Activated naive CD4-positive, alpha-beta T cell (primary cell): ENCODE results near the gene VEGFB.

Source experiments
- DNase-seq, 4 experiments: peaks; one replicate each; lab custom pipeline; 2025; lab: John Stamatoyannopoulos, UW

The VEGFB gene, protein sequence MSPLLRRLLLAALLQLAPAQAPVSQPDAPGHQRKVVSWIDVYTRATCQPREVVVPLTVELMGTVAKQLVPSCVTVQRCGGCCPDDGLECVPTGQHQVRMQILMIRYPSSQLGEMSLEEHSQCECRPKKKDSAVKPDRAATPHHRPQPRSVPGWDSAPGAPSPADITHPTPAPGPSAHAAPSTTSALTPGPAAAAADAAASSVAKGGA

DNA sequence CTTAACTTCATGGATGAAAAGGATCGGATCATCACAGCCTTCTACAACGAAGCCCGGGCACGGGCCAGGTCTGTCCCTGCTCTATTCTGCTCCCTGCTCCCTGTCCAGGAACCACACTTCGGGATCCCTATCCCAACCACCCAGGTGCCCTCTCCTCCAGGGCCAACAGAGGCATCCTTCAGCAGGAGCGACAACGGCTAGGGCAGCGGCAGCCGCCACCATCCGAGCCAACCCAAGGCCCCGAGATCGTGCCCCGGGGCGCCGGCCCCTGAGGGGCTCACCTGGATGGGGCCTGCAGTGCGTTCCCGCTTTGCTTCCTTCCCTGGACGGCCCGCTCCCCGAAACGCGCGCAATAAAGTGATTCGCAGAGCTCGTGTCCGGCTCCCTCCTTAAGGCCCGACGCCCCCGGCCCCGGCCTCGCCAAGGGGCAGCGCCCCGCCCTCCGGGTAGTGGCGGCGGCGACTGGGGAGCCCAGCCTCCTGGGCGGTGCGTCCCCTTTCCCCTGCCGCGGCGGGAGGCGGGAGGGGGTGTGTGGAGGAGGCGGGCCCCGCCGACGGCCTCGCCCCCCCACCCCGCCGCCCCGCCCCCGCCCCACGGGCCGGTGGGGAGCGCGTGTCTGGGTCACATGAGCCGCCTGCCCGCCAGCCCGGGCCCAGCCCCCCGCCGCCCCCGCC is at the start of gene VEGFB:
Gene VEGFB (plus strand): TSS at position 672 of the 674 bp plus-strand sequence. CDS start 250 bp downstream, outside the sequence.
- peak in 2 of 4 experiments; percentile 48 to 74 for DNase-seq

GRCh38 chr11:64185175-64185692 is 49.1 kb upstream of the VEGFB start:
- DNase-seq = peak in 1 of 4 experiments; percentile 53

GRCh38 chr11:64185693-64186491 is 48.5 kb upstream of the VEGFB start, which contains the start of gene STIP1:
Gene STIP1, plus strand, starts transcription at chr11:64186171. Its CDS starts 91 bp downstream, at chr11:64186262.
- DNase-seq = peak; percentile 99 to 100 (median 100)

DNA sequence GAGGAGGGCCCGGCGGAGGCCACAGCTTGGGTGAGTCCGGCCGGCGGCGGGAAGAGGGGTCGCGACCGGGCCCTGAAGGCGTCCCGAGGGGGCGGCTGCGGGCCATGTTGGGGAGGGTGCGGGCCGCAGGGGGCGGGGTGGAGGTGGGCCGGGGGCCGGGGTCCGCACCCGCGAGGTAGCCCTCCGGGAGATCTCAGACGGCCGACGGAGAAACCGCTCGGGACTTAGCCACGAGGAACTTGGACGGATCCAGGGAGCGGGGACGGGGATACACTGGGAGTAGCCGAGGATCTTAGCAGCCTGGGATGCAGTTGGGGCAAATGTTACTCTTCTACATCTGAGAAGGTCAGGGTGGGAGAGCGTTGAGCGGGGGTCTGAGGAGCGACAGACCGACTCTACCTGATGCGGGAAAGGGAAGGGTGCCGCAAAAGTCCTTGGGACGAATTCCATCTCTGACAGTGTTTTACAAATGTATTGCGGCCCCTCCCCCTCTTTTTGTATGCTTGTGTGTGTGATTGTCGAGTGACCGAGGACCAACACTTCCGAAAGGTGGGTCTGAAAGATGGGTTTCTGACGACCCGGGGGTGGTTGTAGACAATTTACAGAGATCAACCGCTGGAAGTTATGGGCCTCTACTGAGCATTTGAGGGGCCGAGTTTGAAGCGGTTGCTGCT is 47.8 kb upstream of the VEGFB start:
- peak in 1 of 4 experiments; percentile 9 for DNase-seq

DNA sequence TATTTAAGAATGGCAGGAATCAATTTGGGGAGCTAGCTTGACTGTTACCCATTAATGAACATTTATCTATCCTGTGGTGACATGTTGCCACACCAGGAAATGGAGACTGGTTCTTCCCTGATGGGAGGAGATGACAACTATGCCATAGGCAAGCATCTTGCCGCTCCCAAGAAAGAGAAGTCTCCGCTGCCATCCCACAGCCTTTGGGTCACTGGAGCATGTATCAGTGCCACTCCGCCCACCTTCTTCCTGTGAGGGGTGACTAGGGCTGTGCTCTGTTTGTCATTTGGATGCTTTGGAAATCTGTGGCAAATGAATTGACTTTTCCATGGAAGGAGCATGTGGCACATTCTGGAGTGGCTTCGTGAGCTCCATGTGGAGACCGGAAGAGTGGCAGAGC is 42.0 kb upstream of the VEGFB start:
- DNase-seq = no peak

GRCh38 chr11:64196626-64197025 is 37.8 kb upstream of the VEGFB start:
- no peak for DNase-seq

DNA sequence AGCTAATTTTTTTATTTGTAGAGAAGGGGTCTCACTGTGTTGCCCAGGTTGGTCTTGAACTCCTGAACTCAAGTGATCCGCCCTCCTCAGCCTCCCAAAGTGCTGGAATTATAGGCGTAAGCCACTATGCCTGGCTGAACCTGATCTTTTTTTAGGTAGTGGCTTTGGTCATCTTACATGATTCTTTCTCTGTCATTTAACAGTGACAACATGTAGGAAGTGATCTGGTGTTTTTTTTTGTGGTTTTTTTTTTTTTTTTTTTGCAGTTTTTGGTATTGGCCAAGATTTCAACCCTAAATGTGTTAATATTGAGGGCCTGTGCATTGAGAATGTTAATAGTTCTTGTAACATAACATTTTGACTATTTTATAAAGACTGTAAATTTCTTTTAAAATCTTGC is 35.9 kb upstream of the VEGFB start:
- DNase-seq = no peak

DNA sequence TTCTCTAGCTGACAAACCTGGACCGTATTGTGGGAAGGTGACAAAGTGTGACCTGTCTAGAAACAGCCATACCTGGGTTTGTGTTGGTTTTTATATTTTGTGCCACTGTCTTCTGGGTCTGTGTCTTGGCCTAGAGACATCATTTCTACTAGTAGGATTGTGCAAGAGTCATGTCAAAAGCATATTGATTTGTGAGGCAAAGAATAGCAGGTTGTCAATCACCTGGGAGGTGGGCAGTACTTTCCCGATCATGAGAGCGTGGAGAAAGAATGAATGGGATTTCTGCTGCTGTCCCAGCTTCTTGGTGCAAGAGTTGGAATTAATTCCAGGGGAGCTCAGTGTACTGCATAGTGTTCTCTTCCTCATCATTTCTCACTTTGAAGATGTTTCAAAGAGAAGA is 32.8 kb upstream of the VEGFB start:
- DNase-seq = no peak

DNA sequence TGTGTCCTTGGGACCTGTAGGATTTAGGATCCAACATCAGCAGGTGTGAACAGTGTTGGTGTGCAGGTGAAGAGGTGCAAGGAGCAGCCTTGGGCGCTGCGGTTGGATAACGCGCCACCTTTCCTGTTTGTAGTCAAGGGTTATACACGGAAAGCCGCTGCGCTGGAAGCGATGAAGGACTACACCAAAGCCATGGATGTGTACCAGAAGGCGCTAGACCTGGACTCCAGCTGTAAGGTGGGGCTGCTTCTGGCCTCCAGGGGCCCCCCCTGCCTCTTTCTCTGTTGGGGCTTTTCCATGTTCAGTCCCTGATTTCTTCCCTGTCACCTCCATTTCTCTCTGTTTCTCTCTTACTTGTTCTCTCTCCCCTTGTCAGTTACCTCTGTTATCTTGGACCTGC is 31.4 kb upstream of the VEGFB start:
- no peak for DNase-seq

DNA sequence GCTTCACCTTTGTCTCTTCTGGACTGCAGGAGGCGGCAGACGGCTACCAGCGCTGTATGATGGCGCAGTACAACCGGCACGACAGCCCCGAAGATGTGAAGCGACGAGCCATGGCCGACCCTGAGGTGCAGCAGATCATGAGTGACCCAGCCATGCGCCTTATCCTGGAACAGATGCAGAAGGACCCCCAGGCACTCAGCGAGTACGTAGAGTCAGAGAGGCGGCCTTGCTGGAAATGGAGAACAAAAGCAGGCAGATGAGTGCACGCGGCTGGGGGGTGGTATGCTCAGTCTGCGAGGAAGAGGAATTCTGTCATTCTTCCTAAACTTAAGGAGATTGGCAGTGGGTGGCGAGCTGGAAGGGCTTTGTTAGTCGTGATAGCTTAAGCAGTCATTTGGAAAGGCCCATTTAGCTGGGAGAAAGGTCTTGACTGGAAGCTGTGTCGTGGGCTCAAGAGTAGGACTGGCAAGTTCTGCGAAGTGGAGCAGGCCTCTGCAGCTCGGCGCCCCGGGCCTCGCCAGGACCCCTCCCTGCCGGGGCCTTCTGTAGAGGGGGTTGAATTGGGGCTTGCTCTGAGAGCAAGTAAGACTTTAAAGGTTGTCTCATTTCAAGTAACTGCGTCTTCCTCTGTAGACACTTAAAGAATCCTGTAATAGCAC is 30.8 kb upstream of the VEGFB start:
- no peak for DNase-seq

DNA sequence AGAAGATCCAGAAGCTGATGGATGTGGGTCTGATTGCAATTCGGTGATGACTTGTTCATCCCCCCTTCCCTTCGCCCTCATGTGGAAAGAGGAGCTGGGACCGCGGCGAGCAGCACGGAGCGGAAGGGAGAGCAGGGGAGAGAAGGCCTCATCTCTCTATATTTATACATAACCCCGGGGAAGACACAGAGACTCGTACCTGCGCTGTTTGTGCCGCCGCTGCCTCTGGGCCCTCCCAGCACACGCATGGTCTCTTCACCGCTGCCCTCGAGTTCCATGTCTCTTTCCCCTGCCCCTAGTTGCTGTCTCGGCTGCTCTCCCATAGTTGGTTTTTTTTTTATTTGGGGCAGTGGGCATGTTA is 30.3 kb upstream of the VEGFB start:
- no peak for DNase-seq

- DNase-seq = peak in 3 of 4 experiments; percentile 26 to 78 (median 66)
Observed at GRCh38 chr11:64204464-64204989, 29.9 kb upstream of the VEGFB start.

GRCh38 chr11:64206457-64207255 is 27.7 kb upstream of the VEGFB start, which contains the start of gene FERMT3:
Gene FERMT3, plus strand, starts transcription at chr11:64206721. Its CDS starts 644 bp downstream, at chr11:64207365.
- peak in 2 of 4 experiments; percentile 38 to 64 for DNase-seq

DNA sequence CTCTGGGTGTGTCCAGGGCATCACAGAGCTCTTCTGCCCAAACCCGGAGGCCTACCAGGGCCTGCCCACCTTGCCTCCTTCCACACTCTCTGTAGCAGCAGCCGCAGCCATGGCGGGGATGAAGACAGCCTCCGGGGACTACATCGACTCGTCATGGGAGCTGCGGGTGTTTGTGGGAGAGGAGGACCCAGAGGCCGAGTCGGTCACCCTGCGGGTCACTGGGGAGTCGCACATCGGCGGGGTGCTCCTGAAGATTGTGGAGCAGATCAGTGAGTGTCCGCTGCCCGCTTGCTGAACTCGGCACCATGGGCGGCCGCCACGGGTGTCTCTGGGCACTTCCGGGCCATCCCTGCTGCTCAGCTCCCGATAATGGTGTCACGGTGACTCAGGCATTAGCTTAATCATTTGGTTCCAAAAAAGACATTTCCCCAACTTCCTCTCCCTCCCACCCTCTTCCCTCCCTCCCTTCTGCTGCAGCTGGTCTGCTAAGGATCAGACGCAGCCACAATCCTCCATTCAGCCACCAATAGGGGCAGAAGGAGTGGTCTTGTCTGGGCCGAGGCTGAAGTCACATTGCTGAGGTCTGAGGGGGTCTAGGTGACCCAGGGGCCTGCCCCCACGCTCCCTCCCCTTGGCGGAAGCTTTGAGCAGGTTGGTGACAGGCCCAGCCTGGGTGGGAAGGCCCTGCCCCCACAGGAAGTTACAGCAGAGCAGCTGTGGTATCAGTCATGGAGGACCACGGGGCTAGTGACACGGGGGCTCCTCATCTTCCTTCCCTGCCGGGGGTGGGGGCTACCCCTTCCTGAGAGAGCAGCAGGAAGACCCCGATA is 26.9 kb upstream of the VEGFB start:
- DNase-seq = peak; percentile 36 to 70 (median 45)

- DNase-seq = no peak
Observed at GRCh38 chr11:64208086-64208795, 26.1 kb upstream of the VEGFB start.

DNA sequence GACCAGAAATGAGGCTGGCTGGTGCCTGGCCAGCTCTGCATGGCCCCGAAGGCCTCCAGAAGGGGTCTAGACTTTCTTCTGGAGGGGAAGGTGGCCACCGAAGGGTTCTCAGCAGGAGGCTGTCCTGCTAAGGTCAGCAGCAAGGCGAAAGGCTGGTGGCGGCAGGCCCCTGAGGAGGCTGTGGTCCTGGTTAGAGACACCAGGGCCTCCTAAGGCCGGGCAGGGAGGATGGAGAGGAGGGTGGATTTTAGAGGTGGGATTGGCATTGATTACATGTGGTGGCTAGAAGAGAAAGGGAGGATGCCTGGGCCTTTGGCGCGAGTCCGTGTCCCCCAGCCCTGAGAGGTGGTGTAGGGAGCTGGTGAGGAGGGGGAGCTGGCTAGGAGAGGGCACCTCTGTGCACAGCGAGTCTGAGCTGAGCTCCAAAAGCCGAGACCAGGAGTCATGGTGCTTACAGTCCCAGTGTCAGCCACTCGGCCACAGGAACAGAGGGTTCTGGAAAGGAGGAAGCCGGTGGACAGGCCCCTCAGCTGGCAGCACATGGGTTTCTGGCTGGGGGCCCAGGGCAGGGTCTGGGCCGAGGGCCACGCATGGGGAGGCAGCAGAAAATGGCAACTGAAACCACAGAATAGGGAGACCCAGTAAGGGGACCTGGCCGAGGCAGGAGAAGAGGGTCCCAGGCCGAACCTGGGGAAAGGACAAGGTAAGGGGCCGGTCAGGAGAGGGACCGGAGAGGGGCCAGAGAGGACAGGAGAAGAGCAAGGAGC is 25.4 kb upstream of the VEGFB start:
- no peak for DNase-seq

DNA sequence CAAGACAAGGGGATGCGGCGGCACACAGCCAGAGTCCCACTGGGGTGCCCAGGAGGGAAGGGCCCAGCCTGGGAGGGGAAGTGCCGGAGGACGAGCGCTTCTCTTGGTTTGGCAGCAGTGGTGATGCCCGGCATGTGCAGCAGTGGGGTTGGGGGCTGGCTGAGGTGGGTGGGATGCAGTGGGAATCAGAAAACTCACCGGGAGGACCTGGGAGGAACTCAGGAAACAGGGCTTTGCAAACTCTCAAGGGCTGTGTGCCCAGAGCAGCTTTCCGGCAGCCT is 24.9 kb upstream of the VEGFB start:
- DNase-seq = no peak
